Neural cell (in vitro differentiated cells): ENCODE measurements around the gene CTRL. TPM values are rescaled to one million over a fixed set of nuclear protein-coding genes. Genes with fewer than 3 reads are reported as not detected.

ENCODE experiments used
- H2AFZ ChIP-seq: fragments of 200-600, 300-800 bp; sonication (generic), shearing (Covaris generic); 2 replicates; pipeline ENCODE4 v1.6.0; 2014; ENCODE audit warnings: low read depth, mild to moderate bottlenecking, antibody characterized with exemption, low read length, moderate library complexity
- H3F3A ChIP-seq: fragments of 200-600 bp; shearing (Covaris generic); 2 replicates; pipeline ENCODE4 v1.6.1; 2016; ENCODE audit warnings: mild to moderate bottlenecking, moderate library complexity, mixed read lengths, antibody characterized with exemption, low read length; ENCODE audit not compliant: insufficient read depth, poor library complexity, severe bottlenecking
- H3K27ac ChIP-seq: fragments of 200-600, 300-800 bp; sonication (generic), shearing (Covaris generic); 2 replicates; pipeline ENCODE4 v1.5.1; 2014; ENCODE audit warnings: mild to moderate bottlenecking, low read length, moderate library complexity
- H3K27me3 ChIP-seq: fragments of 300-800, 200-600 bp; sonication (generic), shearing (Covaris generic); 2 replicates; pipeline ENCODE4 v1.6.0; 2014; ENCODE audit warnings: mild to moderate bottlenecking, low read depth, low read length, moderate library complexity; ENCODE audit not compliant: insufficient read depth
- H3K36me3 ChIP-seq: fragments of 300-800, 200-600 bp; sonication (generic), shearing (Covaris generic); 2 replicates; pipeline ENCODE4 v1.5.1; 2014; ENCODE audit warnings: mild to moderate bottlenecking, antibody characterized with exemption, low read length, moderate library complexity; ENCODE audit not compliant: insufficient read depth
- H3K4me2 ChIP-seq: fragments of 300-800, 200-600 bp; sonication (generic), shearing (Covaris generic); 2 replicates; pipeline ENCODE4 v1.6.0; 2014; ENCODE audit warnings: mild to moderate bottlenecking, low read length
- H3K4me3 ChIP-seq: fragments of 300-800, 200-600 bp; sonication (generic), shearing (Covaris generic); 2 replicates; pipeline ENCODE4 v1.5.1; 2014; ENCODE audit warnings: mild to moderate bottlenecking, low read length, moderate library complexity
- H3K79me2 ChIP-seq: fragments of 200-600 bp; shearing (Covaris generic); replicated peaks from 2 replicates; pipeline ENCODE4 v1.6.0; 2014; ENCODE audit warnings: mild to moderate bottlenecking, low read length, moderate library complexity; ENCODE audit not compliant: insufficient read depth
- H3K9ac ChIP-seq: fragments of 300-800, 200-600 bp; sonication (generic), shearing (Covaris generic); 2 replicates; pipeline ENCODE4 v1.6.1; 2016; ENCODE audit warnings: mild to moderate bottlenecking, low read length, mixed read lengths
- H3K9me2 ChIP-seq: fragments of 200-600 bp; shearing (Covaris generic); 2 replicates; pipeline ENCODE4 v1.6.1; 2016; ENCODE audit warnings: mild to moderate bottlenecking, low read length, mixed read lengths; ENCODE audit not compliant: insufficient read depth
- H3K9me3 ChIP-seq: fragments of 200-600, 300-800 bp; sonication (generic), shearing (Covaris generic); 2 replicates; pipeline ENCODE4 v1.6.1; 2016; ENCODE audit warnings: mild to moderate bottlenecking, mixed run types, low read length, moderate library complexity, mixed read lengths
- H4K20me1 ChIP-seq: fragments of 200-600 bp; shearing (Covaris generic); 2 replicates; pipeline ENCODE4 v1.6.1; 2016; ENCODE audit warnings: mild to moderate bottlenecking, mixed run types; ENCODE audit not compliant: insufficient read depth
- EP300 ChIP-seq: fragments of 450-650 bp; conservative IDR thresholded peaks from 2 replicates; pipeline ENCODE4 v1.6.1; 2014; ENCODE audit warnings: antibody characterized with exemption, mild to moderate bottlenecking, moderate library complexity; ENCODE audit not compliant: poor library complexity, severe bottlenecking
- MXI1 ChIP-seq: fragments of 450-650 bp; conservative IDR thresholded peaks from 2 replicates; pipeline ENCODE4 v1.6.1; 2014; ENCODE audit warnings: antibody characterized with exemption, mild to moderate bottlenecking; ENCODE audit not compliant: poor library complexity, severe bottlenecking
- REST ChIP-seq: IDR thresholded peaks from 2 replicates; pipeline ENCODE4 v1.6.1; 2012; ENCODE audit warnings: borderline replicate concordance
- SMC3 ChIP-seq: fragments of 450-650 bp; conservative IDR thresholded peaks from 2 replicates; pipeline ENCODE4 v1.6.1; 2014; ENCODE audit warnings: antibody characterized with exemption, mild to moderate bottlenecking, moderate library complexity; ENCODE audit not compliant: poor library complexity
- polyA plus RNA-seq: library from polyadenylated mRNA; depleted of rRNA; stranded (reverse); fragments of >200 nt; gene quantifications from 2 replicates; pipeline ENCODE4 v1.2.3, GENCODE V29; 2014
- small RNA-seq, 3 experiments: library from RNA; depleted of rRNA; stranded (forward); fragments of <200 nt; gene quantifications; one replicate each; pipeline ENCODE3, GENCODE V24; 2012

The CTRL gene
- polyA plus RNA-seq, 1 donor from 2014 or later = 3.8 TPM

GRCh38 chr16:67879936-67880335, 51.7 kb downstream of the CTRL start:
- Histone ChIP-seq H3K9me2 (no peaks in the 10 kb centered on the region), H3K9me3 (no peaks in the 10 kb centered on the region), H2AFZ (no peak overlapping the region), H3K79me2 (peaks cover 7% of the 10 kb centered on the region), H3K36me3 (peaks cover 8% of the 10 kb centered on the region), H3K27ac (no peak overlapping the region), H3K4me2 (no peak overlapping the region), H3K4me3 (no peak overlapping the region), H4K20me1 (no peaks in the 10 kb centered on the region), H3K27me3 (no peaks in the 10 kb centered on the region), H3F3A (no peaks in the 10 kb centered on the region), H3K9ac (no peak overlapping the region)
- no peak for TF ChIP-seq SMC3
- TF ChIP-seq REST = no peak
- TF ChIP-seq MXI1 = no peak
- no peak for TF ChIP-seq EP300

Small RNAs within 50 kb of the gene (small RNA-seq; reads per million reads assigned to genes)
- gene NRN1L = 0 reads per million in 3 experiments

Other genes starting within 250 kb of the CTRL start
- 88.4 and 106 TPM in 2 replicates for gene GFOD2, start 212.5 kb downstream of the CTRL start, polyA plus RNA-seq
- 10.9 and 15.4 TPM in 2 replicates for gene RANBP10, start 125.3 kb downstream of the CTRL start, polyA plus RNA-seq
- gene TSNAXIP1, start 125.0 kb downstream of the CTRL start, polyA plus RNA-seq = 24.2 and 31.0 TPM in 2 replicates
- 42.6 and 50.7 TPM in 2 replicates for gene THAP11, start 89.5 kb downstream of the CTRL start, polyA plus RNA-seq
- gene NUTF2, start 84.9 kb downstream of the CTRL start, polyA plus RNA-seq = 98.6 and 144 TPM in 2 replicates
- gene CENPT, start 84.2 kb downstream of the CTRL start, polyA plus RNA-seq = 104 and 135 TPM in 2 replicates
- 66.0 and 81.7 TPM in 2 replicates for gene EDC4, start 58.8 kb downstream of the CTRL start, polyA plus RNA-seq
- gene NRN1L, start 47.0 kb downstream of the CTRL start, polyA plus RNA-seq = 2.2 TPM in 1 of 2 replicates, not detected in the other
- 3.8 and 8.1 TPM in 2 replicates for gene PSKH1, start 38.6 kb downstream of the CTRL start, polyA plus RNA-seq
- 33.6 and 46.4 TPM in 2 replicates for gene PSMB10, start 5.0 kb upstream of the CTRL start, polyA plus RNA-seq
- gene LCAT, start 12.3 kb upstream of the CTRL start, polyA plus RNA-seq = 0.32 TPM in 1 of 2 replicates, not detected in the other
- 0.11 TPM in 1 of 2 replicates, not detected in the other for gene SLC12A4, start 36.8 kb upstream of the CTRL start, polyA plus RNA-seq
- gene DPEP3, start 48.6 kb upstream of the CTRL start, polyA plus RNA-seq = not detected in 2 replicates
- not detected in 2 replicates for gene DPEP2, start 67.6 kb upstream of the CTRL start, polyA plus RNA-seq
- not detected in 2 replicates for gene DPEP2NB, start 84.0 kb upstream of the CTRL start, polyA plus RNA-seq
- 13.9 and 18.0 TPM in 2 replicates for gene DDX28, start 91.4 kb upstream of the CTRL start, polyA plus RNA-seq
- 22.4 and 22.8 TPM in 2 replicates for gene DUS2, start 91.4 kb upstream of the CTRL start, polyA plus RNA-seq
- 5.6 and 6.2 TPM in 2 replicates for gene NFATC3, start 153.5 kb upstream of the CTRL start, polyA plus RNA-seq